22Rv1 (cell line): ENCODE data around the gene GPBP1L1.
"Not testable (repeated sequence)": the region's sequence is repeated elsewhere in the genome, so short reads cannot be mapped to it uniquely, and the experiment has no call there.

Experiments used
- H3K27ac ChIP-seq: fragments of 450-650 bp; 2 replicates; pipeline ENCODE4 v1.5.1; 2017
- CTCF ChIP-seq: fragments of 450-650 bp; IDR thresholded peaks from 2 replicates; pipeline ENCODE4 v1.5.1; 2017; ENCODE audit warnings: mild to moderate bottlenecking
- ZFX ChIP-seq: fragments of 450-650 bp; IDR thresholded peaks from 2 replicates; pipeline ENCODE4 v1.6.1; 2017; ENCODE audit warnings: antibody characterized with exemption, borderline replicate concordance

The GPBP1L1 gene

GRCh38 chr1:45604239-45604638 lies 82.1 kb downstream of the GPBP1L1 start:
- no peak overlapping the region for H3K27ac ChIP-seq
- no peak for TF ChIP-seq CTCF
- no peak for TF ChIP-seq ZFX

- not testable (repeated sequence) for H3K27ac ChIP-seq
Observed at GRCh38 chr1:45596765-45597164, 89.6 kb downstream of the GPBP1L1 start.

DNA sequence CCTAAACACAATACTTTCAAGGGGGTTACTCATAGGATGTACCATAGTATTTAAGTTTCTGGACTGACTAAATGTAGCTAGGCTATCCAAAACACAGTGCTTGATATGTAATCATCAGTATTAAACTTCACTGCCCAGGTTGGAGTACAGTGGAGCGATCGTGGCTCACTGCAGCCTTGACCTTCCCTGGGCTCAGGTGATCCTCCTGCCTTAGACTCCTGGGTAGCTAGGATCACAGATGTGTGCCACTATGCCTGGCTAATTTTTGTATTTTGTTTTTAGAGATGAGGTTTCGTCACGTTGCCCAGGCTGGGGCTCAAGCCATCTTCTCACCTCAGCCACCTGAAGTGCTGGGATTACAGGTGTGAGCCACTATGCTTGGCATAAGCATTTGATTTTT lies 91.9 kb downstream of the GPBP1L1 start:
- H3K27ac ChIP-seq = no peak overlapping the region
- TF ChIP-seq CTCF = no peak
- TF ChIP-seq ZFX = no peak

DNA sequence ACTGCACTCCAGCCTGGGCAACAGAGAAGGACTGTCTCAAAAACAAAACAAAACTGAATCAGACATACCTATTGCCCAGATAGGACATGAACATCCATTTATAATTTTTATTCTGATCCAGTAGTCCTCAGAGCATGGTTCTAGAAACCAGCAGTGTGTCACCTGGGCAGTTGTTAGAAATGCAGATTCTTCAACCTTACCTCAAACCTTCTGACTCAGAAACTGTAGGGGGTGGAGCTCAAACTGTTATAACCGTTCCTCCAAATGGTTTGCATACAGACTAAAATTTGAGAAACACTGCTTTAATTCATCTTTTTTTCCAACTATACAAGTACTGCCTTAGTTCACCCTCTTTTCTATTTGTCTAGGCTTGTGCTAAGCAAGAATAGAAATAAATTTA lies 96.5 kb downstream of the GPBP1L1 start:
- peak overlapping the region; percentile 65 for H3K27ac ChIP-seq
- TF ChIP-seq CTCF (no peak), ZFX (no peak)

DNA sequence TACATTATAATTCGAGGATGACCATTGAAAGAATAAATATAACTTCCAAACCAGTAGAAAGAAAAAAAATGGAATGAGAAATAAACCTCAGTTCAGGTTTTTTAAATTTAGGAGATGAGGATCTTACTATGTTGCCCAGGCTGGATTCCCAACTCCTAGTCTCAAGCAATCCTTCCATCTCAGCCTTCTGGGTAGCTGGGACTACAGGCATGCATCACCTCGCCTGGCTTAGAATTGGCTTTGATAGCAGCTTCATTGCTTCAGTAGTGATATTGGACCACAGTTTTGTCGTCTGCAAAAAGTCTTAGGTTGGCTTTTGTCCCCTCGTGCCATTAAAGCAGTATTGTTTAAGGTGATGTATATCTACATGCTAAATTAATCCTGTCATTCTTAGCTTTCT lies 99.6 kb downstream of the GPBP1L1 start:
- TF ChIP-seq ZFX = no peak
- TF ChIP-seq CTCF = no peak
- H3K27ac ChIP-seq = no peak overlapping the region

- TF ChIP-seq CTCF = no peak
- TF ChIP-seq ZFX = no peak
- H3K27ac ChIP-seq = peak overlapping the region; percentile 97; the same call in 1 of the 2 replicates
Observed at GRCh38 chr1:45585496-45586075, 100.7 kb downstream of the GPBP1L1 start.

DNA sequence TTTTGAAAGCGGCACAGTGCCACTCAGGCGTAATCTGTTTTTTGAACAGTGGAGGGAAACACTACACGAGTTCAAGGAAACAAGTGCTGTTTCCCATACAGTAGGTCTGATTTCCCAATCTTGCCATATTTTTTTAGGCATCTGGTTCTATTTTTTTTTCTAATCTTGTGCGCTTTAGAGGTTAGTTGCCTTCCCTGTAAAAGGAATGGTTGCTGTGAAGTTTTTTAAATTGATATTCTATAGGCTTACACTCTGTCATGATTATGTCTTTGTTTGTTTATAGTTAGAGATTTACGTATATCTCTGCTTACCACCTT lies 101.3 kb downstream of the GPBP1L1 start:
- no peak for TF ChIP-seq CTCF
- no peak for TF ChIP-seq ZFX
- peak overlapping the region; percentile 97 for H3K27ac ChIP-seq
